GM21529 (cell line): ENCODE data around the gene YES1.
A peak's percentile ranks its signal among the peaks of the same experiment; 100 is the strongest.

ENCODE experiments used
- ATAC-seq: cut with Tn5 transposase; IDR thresholded peaks from one replicate; pipeline ENCODE4 v1.9.1; 2021; ENCODE audit not compliant: unreplicated experiment

YES1 gene

DNA sequence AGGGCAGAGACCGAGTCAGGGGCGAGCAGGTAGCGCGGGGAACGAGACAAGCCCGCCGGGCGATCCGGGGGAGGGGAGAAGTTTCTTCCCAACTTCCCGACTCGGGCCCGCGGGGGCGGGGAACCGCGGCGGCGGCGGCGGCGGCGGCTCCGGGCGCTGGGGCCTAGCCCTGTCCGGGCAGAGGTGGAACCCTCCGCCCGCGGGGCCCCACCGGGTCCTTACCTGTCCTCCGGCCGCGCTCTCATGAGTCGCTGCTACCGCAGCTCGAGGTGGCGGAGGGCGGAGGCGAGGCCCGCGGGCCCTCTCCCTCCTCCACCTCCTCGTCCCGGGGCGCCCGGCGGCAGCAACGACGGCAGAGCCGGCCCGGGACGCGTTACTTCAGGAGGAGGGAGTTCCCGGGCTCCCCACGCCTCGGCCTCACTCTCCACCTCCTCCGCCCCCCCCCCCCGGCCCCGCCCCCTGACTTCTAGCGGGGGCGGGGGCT, at the start of gene YES1:
TSS of gene YES1 (minus strand) at position 351 of the 484 bp plus-strand sequence. CDS start 55,415 bp downstream, outside the sequence.
- peak; percentile 46 for ATAC-seq

GRCh38 chr18:857986-858385, 45.9 kb upstream of the YES1 start:
- no peak for ATAC-seq

GRCh38 chr18:853471-853870, 41.4 kb upstream of the YES1 start:
- no peak for ATAC-seq

DNA sequence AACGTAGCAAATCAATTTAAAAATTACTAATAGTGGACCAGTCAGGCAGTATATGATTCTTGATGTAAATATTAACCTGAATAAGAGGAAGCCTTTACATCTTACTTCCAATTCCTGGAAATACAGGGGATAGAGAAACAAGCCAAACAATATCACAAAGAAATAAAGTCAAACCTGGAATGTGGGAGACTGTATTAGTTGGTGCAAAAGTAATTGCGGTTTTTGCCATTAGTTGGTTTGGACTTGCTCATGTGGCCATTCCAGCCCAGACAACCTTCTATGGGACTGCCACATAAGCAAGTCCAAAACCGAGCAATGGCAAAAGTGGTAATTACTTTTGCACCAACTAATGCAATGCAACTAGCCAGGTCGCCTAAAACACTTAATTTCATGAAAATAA, 38.9 kb upstream of the YES1 start:
- ATAC-seq, result no peak

DNA sequence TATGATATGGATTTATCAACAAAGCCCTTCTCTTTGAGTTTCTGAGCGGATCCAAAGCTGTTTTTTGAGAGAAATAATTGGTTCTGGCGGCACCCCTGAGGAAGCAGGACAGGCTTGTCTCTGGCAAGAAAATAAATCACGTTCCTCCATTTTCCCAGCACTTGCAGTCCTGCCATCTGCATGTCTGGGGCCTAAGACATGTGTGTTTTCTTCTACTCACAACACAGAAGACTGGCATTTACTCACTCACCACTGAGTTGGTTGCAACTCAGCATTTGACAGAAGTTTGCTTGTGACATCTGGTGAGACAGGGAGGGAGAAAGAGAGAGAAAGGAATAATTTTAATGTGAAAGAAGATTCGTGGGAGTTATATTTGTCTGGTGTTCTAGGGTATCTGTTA, 37.0 kb upstream of the YES1 start:
- no peak for ATAC-seq

DNA sequence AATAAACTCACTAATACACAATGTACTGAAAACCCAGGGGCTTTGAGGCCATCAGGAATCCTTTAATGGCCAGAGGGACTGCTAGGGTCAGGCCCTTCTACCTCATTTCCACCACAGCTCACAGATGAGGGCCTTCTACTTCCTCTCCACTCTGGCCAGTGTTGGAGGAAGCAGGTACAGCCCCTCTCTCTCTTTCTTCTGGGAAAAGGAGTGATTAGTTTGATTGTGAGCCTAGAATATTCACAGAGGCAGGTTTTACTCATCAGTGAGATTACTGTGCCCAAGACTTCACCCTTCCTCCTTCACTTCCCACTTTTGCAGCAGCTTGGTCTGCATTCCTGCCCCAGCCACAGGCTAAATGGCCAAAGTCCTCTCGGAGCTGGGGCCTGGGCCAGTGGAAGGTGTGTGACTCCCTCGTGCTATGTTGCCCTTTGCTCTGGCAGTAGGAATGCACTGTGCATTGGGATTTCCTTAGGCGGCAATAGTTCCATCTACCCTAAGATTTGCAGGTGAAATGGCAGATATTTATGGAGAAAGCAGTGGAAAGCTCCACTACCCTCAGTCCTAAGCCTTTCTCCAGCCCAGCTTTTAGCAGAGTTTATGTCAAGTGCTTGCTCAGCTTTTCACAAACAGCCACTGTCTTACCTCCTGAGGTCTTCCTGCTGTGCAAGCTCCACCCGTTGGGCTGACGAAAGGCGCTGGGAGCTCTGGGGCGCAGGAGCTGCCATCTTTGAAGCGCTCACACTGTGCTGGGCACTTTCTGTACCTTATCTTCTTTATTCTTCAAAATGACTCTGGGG, 36.2 kb upstream of the YES1 start:
- no peak for ATAC-seq

DNA sequence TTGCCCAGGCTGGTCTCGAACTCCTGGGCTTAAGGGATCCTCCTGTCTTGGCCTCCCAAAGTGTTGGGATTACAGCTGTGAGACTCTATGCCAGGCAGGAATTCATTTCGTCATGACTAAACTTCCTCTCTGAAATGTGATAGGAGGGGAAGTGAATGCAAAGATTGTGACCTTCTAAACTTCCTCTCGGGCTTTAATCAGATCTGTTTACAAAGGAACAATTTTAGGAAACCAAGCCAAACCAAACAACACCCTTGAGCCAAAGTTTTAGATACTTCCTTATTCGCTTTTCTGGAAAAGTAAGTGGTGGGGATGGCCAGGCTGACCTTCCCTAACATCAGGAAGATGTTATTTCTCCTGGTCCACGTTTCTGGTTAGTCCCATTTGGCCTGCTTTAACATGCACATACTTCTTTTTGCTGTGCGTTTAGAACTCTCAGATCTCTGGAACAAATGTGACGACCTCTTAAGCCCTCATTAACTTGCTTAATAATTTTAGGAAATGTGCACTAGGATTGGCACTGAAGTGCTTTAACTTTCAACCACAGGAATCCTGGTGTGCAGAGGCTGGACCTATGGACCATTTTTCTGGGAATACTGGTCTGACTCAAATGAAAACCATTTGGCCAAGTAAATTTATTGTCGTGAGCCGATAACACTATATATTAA, 33.2 kb upstream of the YES1 start:
- no peak for ATAC-seq

GRCh38 chr18:841647-842370, 29.8 kb upstream of the YES1 start:
- ATAC-seq, result no peak

DNA sequence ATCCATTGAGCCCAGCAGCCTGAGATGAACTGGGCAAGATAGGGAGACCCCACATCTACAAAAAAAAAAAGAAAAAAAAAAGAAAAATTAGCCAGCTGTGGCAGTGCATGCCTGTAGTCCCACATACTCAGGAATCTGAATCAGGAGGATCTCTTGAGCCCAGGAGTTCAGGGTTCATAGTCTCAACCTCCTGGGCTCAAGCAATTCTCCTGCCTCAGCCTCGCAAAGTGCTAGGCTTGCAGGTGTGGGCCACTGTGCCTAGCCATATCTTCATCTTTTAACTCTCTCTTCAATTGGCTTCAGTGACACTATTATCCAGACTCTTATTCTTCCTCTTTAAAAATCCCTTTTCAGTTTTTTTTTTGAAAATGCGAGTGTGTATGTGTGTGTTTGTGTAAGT, 28.5 kb upstream of the YES1 start:
- no peak for ATAC-seq

DNA sequence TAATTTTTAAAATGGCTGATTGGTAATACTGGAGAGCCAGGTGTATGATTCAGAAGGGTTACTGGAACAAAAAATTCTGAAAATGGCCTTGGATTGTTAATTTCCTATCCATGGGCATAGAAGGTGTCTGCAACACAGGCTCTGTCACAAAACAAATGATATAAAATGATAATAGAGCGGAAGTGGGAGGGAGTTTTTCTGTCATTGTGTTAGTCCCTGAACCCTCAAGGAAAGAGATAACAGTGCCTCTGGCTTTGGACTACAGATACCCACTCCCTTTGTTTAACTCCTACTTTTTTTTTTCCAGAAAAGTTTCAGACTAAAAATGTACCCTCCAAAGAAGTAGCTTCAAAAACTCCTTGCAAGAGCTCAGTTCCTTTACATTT, 28.0 kb upstream of the YES1 start:
- ATAC-seq, result no peak

GRCh38 chr18:839224-840022, 27.4 kb upstream of the YES1 start:
- ATAC-seq, result peak; percentile 100

DNA sequence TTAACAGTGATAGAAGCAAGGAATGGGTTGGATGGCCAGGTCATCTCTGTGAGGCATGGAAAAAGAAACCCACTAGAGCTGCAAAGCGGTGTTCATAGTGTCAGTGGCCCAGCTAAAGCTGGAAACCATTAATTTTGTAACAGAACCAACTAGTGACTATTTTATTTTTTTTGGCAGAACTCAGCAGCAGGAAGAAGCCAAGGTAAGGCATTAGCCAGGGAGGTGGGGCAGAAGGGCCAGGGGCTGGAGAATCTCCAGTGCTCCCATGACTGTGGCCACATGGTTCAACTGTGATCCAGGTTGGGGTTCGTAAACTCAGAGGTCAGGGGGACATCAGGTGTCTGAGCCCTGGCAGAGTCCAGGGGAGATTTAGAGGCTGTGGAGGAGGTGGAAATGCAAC, 25.9 kb upstream of the YES1 start:
- no peak for ATAC-seq

GRCh38 chr18:834082-834720, 22.2 kb upstream of the YES1 start:
- no peak for ATAC-seq

- no peak for ATAC-seq
Observed at GRCh38 chr18:833197-833596, 21.2 kb upstream of the YES1 start.

GRCh38 chr18:832085-832681, 20.1 kb upstream of the YES1 start:
- ATAC-seq, result no peak

- ATAC-seq, result peak; percentile 80
Observed at GRCh38 chr18:830315-830901, 18.4 kb upstream of the YES1 start.

DNA sequence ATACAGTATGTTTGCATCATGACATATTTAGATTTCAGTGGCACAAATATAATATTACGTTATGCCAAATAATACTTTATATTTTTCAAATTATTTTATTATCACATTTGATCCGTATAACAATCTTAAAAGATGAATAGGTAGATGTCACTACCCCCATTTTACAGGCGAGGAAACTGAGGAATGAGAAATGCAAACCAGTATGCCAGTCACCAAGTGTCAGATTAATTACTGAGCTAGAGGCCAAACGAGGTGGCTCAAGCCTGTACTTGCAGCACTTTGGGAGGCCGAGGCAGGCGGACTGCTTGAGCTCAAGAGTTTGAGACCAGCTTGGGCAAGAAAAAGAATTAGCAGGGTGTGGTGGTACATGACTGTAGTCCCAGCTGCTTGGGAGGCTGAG, 17.4 kb upstream of the YES1 start:
- no peak for ATAC-seq

DNA sequence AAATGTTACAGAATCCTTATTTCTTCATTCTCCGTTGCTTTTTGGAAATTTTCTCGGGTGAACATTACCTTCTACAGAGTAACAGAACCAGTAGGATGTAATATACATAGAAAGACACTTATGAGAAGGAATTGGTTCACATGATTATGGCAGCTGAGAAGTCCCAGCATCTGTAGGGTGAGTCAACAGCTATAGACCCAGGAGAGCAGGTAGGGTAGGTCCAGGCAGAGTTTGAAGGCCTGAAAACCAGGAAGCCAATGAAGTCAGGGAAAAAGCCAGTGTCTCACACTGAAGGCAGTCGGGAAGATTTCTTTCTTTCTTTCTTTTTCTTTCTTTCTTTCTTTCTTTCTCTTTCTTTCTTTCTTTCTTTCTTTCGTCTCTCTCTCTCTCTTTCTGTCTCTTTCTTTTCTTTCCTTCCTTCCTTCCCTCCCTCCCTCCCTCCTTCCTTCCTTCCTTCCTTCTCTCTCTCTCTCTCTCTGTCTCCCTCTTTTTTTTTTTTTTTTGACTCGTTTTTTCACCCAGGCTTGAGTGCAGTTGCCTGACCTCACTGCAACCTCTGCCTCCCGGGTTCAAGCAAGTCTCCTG, 15.1 kb upstream of the YES1 start:
- ATAC-seq, result no peak

- no peak for ATAC-seq
Observed at GRCh38 chr18:825891-826585, 14.0 kb upstream of the YES1 start.
